Stimulated activated CD8-positive, alpha-beta memory T cell treated with anti-CD3 and anti-CD28 coated beads, Interleukin-12 subunit alpha, Interleukin-12 subunit beta, amount 100 ng/mL, for 24 hours (primary cell): ENCODE data around the gene PEX16.
A peak's percentile ranks its signal among the peaks of the same experiment; 100 is the strongest.

Experiments used
- DNase-seq: peaks from one replicate; pipeline ENCODE4 v3.0.0-alpha.2; 2020; ENCODE audit errors: extremely low read depth

PEX16 gene

DNA sequence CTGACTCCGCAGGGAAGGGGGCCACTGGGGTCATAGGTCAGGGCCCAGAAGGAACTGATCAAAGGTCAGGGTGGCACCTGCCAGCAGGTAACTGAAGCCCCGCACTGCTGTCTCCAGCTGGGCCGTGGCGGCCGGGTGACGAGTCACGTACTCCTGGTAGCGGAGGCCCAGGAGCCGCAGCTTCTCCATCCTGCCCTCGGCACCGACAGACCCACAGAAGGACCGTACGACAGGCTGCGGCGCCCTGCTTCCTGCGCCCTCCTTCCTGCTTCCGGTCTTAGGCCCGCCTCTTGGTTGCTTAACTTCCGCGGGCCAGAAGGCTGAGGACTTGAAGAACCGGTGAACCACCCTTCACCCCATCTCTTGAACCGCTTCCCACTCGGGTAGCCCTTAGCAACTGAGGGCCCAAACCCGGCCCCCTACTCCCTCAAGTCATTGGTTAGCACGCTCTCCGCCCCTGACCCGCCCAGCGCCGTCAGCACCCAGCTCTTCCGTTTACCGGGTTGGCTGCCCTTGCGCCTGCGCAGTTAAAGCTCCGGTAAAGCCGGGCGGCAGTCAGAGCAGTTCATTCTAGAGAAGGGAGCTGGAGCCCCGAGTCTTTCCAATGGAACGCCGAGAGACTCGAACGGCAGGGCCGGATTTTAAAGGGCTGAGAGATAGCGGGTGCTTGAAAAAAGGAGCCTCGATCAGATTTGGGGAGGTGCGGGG, at the start of gene PEX16:
TSS of gene PEX16 (minus strand) at position 255 of the 708 bp plus-strand sequence. CDS start at position 189, 66 bp downstream.
- peak; percentile 89 for DNase-seq

DNA sequence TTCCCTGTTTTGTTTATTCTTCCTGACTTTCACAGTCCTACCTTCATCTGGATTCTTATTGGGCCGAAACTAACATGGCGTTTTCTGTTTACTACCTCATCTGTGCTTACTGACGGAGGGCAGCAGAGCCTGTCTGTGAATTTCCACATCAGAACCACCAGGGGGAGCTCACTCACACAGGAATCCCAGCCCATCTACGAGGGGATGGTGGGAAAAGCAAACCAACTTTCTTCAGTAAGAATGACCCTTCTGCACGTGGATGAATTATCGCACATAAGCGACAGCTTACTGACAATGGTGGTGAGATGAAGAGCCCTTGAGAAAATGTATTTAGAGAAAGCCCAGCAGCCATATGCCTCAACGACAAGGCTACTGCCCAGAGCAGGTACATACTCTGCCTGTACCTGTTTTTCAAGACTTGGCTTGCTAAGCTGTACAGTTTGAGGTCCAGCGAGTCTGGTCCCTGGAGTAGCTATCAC, 47.3 kb upstream of the PEX16 start:
- DNase-seq, result peak; percentile 10

DNA sequence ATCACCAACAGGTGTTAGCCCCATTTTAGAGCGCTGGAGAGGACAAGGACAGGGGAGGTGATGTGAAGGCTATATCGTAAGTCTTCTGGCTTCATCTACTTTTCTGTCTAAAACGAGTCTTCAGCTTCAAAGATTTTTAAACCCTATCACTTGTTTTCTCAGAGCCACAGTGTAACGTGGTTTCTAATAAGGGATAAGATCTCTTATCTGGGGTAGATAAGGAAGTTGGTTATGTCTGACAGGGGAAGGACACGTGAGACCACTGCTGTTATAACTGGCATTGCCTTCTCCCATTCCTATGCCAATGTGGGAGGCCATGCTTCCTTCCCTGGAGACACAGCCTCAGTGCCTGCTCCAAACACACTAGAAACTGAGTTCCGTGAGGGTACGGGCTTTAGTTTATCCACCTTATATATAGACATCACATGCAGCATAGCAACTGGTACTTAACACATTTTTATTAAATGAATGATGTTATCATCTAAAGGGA, 44.1 kb upstream of the PEX16 start:
- no peak for DNase-seq

DNA sequence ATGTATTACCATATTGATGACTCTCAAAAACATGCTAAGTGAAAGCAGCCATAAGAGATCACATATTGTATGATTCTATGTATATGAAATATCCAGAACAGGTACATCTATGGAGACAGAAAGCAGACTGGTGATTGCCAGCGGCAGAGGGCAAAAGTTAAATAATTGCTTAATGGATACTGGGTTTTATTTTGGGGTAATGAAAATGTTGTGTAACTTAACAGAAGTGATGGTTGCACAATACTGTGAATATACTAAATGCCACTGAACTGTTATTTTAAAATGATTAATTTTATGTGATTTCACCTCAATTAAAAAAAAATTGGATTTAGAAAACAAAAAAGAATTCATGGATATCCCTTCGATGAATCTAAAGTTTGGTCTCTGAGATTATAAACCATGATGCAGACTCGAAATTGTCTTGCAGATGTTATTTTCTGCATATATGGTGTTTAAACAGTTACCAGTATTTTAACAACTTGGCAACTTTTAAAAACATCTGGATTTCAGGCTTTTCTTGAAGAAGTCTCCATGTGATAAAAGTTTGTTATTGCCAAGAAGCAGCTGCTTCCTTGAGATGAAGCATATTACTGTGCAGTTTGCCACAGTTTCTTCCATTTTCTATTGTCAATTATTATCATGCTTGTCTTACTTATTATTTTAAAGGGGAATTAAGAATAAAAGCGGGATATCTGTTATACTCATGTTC, 42.9 kb upstream of the PEX16 start:
- DNase-seq, result no peak

DNA sequence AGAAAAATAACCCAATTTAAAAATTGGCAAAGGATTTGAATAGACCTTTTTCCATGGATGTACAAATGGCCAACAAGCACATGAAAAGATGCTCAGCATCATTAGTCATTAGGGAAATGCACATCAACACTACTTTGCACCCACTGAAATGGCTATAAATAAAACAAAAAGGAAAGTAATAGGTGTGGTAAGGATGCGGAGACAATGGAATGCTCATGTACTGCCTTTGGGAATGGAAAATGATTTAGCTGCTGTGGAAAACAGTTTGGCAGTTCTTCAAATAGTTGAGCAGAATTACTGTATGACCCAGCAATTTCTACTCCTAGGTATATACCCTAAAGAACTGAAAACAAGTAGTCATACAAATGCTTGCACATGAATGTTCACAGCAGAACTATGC, 42.2 kb upstream of the PEX16 start:
- DNase-seq, result no peak

DNA sequence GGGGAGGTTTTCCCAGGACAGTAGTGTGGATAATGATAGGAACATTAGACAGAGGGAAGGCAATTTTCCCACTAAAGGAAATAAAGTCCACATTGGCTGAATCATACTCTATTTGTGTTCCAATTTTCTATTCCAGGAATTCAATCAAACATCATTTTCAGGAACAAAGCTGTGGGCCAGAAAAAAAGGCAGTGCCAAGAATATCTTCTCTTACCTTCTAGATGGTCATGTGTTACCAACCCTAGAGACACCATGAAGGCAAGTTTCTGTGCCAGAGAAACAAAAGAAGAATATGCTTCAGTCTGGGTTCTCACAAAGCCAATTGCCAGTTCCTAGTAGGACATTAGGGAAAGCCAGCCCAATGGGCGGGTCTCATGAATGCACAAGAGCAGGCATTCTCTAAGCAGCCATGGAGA, 32.3 kb upstream of the PEX16 start:
- no peak for DNase-seq

DNA sequence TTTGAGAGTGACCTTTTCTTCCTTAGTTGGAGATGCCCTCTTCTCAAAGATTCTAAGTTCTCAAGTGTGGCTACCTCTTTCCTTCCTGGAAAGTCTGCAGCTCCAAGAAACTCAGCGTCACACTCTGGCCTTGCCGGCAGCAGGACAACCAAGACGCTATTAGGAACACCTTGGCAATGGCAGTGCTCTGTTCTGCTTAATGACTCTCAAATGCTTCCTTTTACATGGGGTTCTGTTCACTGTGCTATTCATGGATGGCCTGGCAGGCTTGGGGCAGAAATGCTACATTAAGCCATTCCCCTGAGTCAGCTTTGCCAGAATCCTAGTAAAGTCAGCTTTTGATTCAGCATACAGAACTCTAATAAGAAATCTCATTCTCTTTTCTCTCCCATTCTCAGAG, 30.7 kb upstream of the PEX16 start:
- no peak for DNase-seq

DNA sequence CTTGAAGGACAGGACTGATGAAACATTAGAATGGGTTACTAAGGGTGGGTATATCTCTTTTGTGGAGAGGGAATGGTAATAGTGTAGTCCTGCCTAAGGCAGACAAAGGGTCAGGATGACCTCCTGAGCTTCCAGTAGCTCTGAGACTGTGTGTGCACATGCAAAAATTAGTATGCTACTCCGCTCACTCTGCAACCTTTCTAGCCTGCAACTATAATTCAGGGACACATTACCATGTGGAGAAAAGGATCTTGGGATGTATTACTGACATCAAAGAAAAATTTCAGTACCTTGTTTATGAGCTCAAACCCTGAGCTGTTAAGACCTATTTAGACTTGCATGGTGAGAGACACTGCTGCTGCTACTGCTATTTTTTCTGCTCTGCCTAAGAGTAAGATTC, 30.2 kb upstream of the PEX16 start:
- DNase-seq, result no peak

DNA sequence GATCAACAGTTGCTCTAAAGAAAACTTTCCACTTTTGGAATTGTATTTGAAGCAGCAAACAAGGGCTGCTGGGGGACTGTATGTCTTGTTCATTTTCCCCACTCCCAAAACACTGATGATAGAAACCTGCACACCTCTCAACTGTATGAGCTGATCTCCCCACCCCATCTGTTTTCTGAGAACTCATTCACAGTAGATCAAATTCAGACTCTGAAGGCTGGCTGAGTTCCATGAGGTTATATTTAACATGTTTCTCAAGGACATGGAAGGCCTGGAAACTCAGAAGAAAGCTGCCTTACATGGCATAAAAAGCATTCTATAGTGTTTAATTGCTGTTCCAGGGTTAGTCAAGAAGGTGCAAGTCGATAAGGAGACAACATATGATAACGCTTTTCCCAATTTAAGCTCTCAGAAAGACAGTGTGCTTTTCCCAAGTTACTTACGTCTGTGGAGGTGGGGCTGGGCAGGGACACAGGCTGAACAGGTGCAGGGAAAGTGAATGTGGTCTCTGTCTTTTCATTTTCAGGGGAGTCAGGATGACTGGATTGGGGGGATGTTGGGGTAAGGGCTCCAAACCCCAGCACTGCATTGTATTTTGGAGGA, 27.8 kb upstream of the PEX16 start:
- no peak for DNase-seq

DNA sequence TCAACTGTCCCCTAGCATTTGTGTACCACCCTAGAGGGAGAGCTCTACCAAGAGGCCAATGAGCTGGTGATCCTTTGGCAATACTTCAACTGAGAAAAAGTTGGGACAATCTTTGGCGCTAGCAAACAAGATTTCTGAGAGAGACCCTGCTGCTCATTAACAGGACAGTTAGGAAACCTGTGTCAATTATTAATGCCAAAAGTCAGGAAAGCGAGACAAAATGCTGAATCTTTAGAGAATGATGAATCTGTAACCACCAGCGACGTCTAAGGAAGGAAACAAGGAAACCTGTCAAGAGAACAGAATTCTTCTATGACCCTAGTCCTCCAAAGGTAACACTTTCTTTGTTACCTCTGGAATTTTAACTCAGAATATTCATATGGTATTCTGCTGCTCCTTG, 24.7 kb upstream of the PEX16 start:
- no peak for DNase-seq

DNA sequence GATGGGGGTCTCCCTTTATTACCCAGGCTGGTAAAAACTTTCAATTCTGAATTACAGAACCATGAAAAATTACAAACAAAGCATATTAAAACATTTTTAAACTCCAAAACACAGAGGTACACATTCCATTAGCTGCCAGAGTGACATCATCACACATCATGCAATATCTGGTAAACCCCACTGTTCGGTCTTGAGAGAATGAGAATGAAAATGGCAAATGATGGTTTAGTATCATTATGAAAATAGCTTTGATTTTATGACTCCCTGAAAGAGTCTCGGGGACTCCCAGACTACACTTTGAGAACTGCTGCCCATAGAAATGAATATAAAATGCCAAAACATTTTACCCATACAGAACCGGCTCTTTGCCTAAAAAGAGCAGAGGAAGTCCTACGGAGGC, 23.6 kb upstream of the PEX16 start:
- DNase-seq, result no peak

DNA sequence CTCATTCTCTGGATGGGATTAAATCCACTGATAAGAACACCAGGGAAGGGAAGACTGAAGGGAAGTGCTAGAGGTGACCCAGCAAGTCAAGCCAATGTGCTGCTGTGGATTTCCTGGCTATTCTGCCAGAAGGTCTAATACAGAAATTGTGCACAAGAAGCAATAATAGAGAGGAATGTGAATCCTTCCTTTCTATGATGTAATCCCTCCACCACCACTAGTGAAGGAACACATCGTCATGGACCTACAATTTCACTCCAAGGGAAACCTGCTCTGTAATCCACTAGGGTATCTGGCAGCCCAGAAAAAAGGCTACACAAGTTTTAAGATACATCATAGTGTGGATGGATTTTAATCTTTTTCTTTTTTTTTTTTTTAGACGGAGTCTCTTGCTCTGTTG, 22.2 kb upstream of the PEX16 start:
- DNase-seq, result no peak

DNA sequence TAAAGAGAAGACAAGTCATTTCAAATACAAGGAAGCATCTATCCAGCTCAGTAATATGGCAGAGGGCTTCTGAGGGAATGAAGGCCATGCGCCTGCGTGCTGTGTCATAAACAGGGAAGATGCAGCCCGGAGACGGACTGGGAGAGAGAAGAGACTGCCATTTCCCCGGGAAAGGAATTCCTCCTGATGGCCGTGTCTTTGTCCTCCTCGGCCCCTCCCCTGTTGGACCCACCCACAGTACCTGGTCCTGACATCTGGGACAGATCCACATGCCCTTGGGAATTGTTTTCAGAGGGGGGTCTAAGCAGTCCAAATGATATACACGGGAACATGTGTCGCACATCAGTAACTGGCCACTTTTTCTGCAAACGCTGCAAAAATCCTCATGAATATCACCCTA, 20.2 kb upstream of the PEX16 start:
- DNase-seq, result no peak

DNA sequence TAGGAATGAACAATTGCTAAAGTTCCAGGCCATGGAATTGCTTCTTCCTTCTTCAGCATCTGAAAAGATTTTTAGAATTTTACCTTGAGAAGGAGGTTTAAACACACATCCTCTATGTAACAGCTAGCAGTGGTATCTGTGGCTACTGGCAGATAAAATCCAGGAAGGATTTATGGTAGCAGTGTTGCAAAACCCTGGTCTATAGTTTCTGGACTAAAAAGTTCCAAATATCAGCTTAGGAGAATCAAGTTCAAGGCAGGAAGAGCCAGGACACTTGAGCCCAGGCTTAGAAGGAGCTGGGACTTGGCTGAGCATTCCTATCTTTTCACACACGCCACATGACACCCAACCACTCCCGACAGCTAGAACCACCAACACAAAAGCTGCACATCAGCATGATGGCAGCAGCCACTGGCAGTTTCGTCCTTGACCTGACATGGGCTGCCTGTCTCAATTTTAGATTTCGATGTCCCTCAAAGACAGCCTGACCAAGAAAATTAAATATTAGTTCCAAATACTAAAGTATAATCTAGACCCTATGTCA, 18.9 kb upstream of the PEX16 start:
- no peak for DNase-seq

DNA sequence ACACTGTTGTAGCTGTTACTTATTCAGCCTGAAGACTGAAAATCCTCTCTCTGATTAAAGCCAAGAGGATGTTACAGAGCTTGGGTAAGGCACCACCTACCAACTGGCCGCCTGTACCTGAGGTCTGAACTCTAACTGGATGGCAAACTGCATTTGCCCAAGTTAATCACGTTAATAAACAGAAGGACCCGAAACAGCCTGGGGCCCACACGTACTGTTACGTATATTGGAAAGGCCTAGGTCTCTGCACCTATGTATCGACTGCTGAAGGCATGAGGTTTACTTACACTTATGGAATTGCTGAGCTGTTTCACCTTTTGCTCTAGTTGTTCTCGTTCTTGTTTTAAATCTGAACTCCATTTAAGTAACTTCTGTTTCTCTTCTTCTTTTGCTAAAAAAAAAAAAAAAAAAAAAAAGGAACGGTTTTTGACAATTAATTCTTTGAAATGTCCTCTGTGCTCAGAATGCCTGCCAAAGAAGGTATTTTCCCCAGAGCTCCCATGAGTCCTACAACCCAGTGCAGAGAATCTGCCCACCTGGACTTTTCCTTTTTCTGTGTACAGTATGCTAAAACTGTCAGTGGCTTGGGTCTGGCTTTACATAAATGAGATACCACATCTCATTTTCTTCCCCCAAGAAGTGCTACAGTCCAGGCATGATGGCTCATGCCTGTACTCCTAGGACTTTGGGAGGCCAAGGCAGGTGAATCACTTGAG, 17.8 kb upstream of the PEX16 start:
- no peak for DNase-seq

DNA sequence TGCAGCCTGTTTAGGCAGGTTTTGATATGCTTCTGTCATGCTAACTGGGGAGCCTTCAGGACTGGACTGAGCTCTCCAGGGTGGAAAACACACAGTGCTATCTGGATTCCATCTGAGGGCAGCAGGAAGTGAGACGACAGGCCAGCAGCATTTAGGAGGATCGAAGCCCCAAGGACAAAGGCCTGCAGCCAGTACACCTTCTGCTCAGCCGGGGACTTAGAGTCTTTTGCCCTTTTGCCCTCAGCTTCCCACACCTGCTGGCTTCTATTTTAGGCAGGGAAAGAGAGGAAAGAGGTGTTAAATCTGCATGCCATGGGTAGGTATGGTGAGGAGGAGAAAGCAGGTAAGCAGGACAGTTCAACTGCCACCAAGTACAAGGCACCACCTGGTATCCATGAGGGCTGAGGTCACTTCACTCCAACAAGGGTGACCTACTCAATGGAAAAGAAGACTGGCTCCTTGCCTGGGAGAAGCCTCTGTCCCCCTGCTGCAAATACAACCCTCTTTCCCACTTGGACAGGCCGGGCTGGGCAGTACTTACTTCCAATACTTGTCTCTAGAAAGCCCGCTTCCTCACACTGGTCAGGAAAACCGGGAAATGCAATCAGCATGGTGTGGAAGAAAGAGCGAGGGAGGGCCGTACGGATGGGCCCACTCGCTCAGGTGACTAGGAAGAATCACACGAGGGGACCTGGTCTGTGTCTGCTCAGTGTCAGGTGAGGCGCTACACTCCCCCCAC, 17.1 kb upstream of the PEX16 start:
- DNase-seq, result no peak

DNA sequence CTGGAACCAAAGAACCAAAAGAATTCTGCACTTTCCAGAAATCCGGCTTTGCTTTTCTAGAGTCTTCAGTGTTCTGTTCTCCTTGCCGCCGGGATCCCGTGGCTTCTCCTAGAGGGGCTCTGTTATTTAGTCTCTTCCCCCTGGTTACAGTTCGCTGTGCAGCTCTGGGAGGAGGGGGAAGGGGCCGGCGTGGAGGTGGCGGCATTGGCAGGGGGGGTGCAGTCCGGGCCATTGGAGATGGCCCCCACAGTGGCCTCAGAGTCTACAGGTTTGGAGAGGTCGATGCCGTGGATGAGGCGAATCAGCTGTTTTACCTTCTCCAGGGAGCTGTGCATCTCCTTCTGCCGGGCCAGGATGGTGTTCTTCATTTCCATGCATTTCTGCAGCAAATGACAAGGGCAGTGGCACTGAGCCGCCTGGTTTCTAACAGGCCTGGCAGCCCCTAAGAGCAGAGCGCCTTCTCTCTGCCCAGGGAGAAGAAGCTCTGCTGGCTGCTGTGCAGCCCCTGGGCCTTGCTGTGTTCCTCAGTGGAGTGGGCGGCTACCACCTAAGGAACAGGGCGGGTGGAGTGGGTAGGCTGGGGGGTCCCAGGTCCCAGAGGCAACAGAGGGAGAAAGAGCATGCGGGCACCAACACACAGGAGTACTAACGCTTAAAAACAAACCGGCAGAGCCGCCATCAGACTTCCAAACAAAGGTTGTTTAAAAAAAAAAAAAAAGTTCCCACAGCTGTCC, 16.3 kb upstream of the PEX16 start:
- DNase-seq, result no peak

DNA sequence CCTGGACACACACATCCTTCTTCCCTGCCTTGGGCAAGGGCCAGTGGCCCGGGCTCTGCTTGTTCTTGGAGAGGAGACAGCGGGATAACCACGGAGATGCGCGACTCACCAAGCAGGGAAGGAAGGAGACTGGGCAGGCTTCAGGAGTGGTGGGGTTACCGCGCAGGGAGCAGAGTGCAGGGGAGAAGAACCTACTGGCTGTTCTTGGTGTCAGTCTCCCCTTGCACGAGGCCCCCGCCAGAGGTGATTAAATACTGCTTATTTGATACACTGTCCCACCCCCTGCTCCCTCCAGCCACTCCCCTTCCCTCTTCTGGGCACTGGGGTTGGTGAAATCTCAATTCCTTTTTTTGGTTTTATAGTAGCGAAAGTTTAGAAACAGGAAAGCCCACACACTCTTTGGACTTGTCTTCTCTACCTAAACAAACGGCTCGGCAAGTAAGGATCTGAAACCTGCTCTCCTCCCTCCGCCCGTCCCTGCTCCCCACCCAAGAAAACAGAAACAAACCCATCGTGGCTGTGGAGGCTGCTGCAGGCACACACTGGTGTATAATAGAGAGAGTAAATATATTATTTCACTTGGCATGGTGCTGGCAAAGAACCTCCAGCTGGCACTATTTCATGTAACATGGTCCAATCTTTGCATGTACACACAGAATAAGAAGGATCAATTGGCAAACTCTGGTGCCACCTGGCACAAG, 15.6 kb upstream of the PEX16 start:
- DNase-seq, result no peak

DNA sequence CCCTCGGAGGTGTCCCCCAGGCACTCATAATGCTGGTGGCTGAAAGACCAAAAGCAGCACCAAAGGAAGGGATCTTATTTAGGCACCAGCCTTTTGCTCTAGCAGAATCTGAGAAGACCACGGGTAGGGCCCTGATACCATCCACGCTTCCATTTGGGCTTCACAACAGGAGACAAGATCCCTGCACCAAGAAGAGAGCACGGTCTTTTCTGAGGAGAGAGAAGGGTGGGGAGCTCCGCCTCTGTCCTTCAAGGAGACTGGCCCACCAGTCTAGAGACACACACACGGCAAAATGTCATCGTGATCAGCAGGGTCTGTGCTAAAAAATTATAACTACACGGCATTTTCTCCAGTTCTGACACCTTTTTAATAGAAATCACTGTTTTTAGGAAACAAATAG, 14.5 kb upstream of the PEX16 start:
- DNase-seq, result no peak

DNA sequence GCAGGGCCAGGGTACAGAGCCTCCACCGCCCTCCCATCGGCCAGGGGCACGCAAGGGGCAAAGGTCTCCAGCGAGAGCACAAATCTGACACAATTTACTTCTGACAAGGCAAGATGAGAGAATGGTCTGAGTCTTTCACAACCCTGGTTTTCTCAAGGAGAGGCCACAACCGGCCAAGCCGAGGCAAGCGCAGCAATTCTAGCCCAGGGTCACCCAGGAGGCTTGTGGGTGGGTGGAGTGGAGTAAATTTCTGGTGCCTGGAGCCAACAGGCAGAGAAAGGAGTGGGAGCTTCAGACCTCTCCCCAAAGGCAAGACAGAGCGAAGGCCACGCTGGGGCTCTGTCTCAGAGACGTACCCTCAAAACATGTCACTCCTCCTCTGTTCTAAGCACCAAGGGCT, 14.1 kb upstream of the PEX16 start:
- DNase-seq, result no peak
